Stromal cell of bone marrow (primary cell): ENCODE data around the gene ATOSB.

ENCODE experiments used
- DNase-seq: peaks from one replicate; pipeline ENCODE4 v3.0.0-alpha.2; 2012; ENCODE audit warnings: low read depth

Gene ATOSB

DNA sequence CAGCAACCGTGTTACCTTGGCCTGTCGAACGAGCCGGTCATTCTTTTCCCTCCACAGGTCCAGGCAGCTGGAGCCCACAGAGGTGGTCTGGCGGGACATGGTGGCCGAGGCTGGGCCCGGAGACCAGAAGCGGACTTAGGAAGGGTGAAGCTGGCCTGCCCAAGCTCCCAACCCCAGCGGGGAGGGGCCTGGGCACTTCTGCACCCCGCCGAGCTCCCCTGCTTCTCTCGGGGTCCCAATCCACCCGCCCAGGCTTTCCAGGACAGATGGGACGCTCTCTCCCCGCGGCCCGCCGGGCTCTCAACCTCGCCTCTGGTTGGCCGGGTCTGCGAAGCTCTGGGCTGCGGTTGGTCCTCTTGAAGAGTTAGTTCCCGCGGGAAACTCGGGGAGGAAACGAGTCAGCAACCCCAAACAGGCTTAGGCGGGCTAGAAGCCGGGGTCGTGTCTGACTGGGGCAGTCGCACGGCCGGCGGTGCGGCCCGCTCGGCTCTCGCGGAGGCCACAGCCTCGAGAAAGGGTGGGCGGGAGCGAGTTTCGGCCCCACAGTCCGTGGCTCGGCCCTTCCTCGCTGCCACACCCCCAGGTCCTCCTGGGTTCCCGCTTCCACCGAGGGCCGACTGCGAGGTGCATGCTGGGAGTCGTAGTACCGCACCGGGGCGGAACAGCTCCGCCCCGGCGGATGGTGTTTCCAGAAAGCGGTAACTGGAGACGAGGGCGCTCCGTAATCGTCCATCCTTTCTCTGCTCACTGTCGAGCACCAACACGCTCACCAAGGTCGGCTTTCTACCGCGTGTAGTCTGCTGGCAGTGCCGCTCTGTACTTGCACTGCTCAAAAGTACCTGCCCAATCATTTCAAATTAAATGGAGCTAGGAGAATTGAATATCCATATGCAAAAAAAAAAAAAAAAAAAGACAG lies 36.0 kb downstream of the ATOSB start, which contains the start of gene FANCG:
FANCG (minus strand) TSS at position 517 of the 916 bp plus-strand sequence; CDS start at position 99, 418 bp downstream.
- peak; percentile 89 for DNase-seq

DNA sequence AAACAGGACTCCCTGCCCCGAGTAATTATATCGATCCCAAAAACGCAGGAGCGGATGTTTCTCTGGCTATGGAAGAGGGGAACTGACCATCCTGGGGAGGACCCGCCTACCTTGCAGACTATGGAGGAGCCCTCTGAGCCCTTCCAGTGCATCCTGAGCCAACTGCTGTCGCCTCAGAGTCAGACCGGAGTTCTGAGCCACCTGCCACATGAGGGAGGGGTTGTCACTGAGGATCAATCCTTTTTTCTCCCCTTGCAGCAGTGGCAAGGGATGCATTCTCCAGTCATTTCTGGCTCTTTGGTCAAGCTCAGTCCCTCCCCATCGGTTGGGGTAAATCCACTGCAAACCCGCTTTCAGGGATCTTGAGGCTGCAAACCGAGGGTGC lies 36.6 kb downstream of the ATOSB start:
- no peak for DNase-seq

DNA sequence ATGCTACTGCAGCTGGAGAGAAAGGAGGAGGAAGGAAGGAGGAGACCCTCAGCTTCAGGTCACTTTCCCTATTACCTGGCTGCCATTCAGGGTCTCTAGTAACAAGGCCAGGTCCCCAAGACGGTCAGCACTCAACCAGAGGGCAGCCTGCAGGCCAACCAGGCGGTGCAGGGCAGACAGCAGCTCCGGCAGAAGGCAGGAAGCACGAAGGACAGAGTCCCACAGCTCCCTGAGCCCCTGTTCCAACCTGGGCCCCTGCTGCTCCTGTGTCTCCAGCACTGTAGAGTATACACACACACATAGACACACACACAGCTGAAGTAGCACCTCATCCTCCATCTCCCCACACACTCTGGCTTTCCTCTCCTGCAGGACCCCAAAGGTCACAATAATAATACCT lies 37.6 kb downstream of the ATOSB start:
- DNase-seq, result no peak

DNA sequence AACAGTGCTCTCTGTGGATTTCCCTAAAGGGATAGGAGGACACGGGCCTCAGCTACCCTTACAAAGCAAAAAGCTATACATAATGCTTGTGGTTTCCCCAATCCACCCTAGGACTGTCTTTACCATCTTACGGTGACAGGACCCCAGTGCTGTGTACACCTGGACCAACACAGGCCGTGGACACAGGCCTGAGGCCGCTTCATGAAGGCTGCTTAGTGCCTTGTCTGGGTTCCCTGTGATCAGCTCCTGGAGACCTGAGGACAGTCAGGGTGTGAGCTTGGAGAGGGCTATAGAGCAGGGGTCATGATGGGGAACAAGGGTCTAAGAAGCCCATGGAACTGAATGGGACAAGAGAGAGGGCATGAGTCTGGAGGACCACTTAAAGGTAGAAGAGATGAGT lies 38.8 kb downstream of the ATOSB start:
- DNase-seq, result no peak

DNA sequence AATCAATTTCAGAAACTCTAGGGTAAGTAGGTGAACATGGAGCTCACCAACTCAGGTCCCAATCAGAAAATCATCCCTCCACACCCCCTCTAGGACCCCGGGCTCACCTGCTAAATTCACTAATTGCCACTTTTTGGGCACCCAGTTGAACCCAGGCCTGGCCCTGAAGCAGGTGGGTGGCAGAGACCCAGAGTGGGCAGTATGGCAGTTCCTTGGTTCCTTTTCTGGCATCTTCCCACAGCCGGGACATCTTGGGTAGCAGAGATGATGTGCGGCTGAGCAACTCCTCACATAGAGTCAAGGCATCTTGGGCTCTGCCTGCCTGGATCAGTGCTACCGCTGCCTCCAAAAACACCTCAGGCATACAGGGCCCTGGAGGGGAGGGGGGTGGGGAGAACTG lies 40.3 kb downstream of the ATOSB start:
- no peak for DNase-seq

DNA sequence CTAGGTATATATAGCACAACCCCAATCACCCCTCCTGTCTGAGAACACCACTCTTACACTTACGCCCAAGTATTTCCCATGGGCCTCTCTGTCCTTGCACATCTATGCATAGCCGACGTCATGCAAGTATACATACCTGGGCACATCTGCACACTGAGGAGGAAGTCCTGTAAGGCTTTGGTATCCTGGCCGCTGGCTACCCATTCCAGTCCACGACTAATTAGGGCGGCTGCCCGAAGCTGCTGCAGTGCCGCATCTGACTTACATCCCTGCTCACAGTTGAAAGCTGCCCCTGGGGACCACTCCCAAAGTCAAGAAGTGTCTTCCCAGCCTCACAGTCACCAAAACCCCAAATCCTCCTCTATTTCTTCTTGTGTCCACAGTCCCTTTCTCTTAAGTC lies 40.9 kb downstream of the ATOSB start:
- no peak for DNase-seq

DNA sequence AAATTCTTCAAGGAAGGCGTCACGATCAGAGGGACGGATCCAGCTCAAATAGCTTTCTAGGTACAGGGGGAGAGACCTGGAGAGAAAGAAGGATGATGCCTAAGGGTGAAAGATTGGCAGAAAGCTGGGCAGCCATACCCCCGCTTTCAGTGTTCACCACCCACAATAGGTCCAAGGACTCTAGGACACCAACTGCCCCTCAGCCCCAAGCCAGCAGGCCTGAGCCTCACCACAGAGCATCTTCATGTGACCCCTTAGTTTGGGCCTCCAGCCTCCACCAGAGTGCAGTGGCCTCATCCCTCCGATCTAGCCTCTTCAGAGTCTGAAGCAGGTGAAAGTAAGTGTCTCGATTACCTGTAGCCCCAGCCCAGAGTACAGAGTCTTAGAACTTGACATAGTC lies 41.5 kb downstream of the ATOSB start:
- DNase-seq, result no peak

DNA sequence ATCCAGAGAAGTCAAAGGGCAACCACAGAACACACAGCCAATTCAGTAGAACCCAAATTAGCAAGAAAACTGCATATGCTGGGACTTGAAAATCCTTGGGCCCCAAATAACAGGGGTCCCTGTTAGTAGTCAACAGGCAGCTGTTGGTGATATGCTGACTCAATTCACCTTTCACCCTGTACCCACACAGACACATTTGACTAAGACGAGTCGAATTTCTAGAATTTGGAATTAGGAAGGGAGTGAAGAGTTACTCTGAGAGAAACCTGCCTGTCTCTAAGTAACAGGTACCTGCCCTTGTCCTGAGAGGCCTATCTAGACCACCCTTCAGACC lies 42.4 kb downstream of the ATOSB start:
- no peak for DNase-seq

DNA sequence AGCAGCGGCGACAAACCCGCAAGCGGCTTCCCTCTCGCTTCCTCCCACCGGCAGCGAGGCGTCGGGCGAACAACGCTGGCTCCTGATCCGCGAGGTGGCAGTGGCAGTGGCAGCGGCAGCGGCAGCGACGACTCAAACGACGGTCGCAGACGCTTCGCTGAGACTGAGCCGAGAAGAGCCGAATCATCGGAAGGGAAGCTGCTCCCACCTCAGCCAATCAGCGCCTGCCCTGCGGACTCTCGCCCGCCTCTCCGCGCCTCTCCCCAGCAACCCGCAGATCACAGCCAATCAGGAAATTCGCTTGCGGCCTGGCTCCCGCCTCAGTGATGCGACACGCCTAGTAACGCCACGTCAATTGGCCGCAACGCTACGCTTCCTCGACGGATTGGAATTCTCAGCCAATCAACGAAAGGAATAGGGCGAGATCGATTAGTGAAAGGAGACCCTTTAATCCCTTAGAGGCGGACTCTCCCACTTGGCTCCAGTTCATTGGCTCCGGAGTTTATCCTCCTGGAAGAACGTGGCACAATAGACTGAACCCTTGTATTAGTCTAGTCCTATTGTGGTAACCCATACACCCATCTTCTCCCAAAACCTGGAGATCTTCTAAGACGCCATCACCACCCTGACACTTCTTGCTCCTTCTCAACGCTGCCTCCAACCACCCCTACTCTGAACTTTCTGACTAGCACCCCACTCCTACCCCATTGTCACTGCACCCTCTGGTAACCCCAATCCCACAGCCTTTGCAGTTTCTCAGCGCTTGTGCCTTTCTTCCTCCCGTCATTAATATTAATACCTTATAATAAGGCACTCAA lies 43.0 kb downstream of the ATOSB start, which contains the start of gene VCP:
VCP (minus strand) TSS at position 165 of the 818 bp plus-strand sequence. CDS start 272 bp downstream, outside the sequence.
- peak; percentile 99 for DNase-seq

DNA sequence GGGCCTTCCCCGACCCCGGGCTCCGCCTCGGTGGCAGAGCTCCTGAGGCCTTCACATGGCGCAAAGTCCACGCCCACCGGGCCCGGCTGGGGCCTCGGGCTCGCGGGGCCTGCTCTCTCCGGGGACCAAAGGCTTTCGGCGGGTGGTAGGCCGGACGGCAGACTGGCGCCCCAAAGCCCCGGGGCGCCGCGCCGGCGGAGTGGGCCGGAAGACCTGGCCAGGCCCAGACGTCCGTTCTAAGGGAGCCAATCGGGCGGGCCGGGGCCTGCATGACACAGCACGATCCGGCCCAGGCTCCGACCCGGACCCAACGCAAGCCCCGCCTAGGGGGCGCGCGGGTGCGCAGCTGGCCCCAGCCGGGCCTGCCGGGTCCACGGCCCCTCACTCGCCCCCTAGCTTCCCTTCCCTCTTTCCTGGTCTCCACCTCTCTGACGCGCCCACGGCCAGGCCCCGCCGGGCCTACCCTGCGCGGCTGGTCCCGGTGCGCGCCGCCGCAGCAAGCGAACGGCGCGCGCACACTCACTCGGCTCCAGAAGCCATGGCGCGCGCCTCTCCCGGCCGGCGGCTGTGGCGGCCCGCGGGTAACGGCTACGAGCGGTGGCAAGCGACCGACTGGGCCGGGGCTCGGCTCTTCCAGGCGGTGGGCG lies 43.7 kb downstream of the ATOSB start:
- peak; percentile 71 for DNase-seq

DNA sequence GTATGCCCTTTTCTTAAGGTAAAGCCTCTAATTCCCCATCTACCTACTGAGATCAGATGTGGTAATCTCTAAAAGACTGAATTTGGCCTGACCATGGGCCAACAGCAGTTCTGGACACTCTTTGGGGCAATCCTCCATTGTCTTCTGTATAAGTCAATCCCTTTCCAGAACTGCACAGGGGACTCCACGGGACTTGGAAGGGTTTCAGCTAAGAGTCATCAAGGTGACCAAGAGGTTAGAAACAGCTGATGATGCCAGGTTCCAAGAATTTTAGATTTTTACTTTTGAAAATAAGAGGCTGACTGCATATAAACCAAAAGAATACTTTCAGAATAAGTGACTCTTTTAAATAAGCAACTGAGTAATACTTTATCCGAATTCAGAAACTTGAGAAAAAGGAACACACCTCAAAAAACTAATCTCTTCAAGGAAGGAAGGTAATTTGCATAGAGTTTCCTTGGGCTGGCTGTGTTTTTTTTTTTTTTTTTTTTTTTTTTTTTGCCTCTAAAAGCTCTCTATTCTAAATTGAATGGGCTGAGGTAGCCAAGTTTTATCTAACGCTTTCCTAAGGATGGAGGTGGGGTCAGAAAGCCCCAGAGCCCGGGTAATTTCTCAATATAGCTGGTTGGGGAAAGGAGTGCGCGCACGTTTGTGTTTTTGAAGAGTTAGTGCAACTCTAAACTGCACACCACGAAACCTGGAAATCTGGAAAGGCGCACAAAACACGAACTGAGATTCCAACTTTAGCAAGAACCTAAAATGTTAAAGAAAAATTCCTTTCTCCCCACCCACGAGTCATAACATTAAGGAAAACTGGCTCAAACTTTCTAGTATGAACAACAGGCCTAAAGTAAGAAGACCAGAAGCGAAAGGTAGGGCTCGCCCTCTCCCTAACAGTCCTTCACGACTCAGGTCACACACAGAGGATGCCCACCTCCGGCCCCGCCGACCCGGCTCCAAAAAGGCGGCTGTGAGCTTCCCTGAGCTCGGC lies 44.5 kb downstream of the ATOSB start:
- DNase-seq, result no peak

DNA sequence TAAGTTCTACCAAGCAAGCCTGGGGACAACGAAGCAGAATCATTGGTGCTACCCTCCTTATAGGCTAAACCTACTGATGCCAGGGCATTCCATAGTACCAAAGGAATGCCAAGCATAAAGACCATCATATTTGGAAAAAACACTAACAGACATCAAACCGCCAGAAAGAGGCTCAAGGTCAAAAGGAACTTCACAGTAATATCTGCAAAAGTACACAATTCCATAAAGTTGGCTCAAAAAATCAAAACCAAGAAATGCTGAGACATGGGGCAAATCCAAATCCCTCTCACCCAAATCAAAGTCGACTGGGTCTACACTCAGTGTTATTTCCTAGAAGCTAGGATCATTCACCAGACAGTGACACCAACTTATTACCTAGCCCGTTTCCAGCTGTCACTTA lies 46.6 kb downstream of the ATOSB start:
- DNase-seq, result no peak

DNA sequence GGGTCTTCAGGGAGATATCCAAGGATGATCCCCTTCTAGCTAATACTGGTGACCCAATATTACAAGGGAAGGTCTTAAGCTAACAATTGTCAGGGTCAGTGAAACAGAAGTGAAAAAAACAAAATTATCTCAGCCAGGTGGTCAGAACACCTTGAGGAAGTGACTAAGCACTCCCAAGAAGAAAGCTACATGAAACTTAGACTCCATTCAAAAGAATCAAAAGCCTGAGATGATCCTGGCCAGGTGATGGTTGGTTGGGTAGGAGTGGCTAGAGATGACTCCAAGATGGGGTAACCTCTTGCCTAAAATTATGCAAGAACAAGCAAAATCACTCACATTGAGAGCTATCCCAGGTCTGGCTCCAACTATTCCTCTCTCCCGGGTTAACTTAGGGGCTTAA lies 48.6 kb downstream of the ATOSB start:
- no peak for DNase-seq

DNA sequence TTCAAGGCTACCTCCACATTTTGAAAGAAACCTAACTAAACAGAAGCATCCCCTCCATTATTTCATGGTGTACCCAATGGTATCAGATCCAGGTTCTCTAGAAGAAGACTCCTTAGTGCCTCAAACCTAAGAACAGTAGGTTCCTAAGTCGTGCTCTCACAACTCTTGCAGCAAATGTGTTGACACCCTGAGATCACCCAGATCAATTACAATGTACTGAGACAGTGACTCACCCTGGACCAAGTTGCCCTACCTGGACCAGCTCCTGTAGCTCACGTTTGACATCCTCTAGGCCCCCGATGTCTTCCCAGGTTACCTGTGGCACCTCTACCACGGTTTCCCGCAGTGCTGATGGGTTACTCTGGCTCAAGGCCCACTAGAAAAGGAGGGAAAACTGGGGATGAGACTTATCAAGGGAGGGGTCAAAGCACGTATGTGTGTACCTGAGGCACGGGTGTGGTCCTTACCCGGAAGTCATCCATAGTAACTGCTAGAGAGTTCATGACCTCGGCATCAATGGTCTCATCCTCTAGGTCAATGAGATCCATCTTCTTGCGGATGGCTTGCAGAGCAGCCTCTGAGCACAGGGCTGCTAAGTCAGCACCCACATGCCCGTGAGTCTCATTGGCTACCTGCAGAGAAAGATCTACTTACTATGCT lies 55.0 kb downstream of the ATOSB start:
- no peak for DNase-seq

DNA sequence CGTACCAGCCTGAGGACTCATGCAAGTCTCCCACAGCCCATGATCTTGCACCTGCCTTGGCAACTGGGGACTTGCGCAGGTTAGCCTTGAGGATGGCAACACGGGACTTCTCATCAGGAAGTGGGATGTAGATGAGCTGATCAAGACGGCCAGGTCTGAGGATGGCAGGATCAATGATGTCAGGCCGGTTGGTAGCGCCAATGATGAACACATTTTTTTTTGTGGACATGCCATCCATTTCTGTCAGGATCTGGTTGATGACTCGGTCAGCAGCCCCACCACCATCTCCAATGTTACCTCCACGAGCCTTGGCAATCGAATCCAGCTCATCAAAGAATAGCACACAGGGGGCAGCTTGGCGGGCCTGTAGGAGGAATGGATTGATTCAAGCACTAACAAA lies 56.2 kb downstream of the ATOSB start:
- DNase-seq, result no peak

DNA sequence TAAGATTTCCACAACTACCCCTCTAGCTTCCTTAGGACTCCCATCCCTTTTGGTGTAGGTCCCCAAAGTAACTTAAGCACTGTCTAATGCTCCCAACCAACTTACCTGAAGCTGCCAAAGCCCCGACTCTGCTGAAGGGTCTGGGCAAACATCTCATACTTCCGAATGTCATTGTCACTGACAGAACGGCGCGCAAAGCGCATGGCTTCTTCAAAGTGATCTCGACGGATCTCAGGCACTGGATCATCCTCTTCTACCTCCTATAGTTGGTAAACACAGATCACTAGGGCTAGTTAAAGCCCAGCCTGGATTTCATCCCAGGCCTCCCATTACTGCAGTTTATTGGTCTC lies 58.4 kb downstream of the ATOSB start:
- no peak for DNase-seq

DNA sequence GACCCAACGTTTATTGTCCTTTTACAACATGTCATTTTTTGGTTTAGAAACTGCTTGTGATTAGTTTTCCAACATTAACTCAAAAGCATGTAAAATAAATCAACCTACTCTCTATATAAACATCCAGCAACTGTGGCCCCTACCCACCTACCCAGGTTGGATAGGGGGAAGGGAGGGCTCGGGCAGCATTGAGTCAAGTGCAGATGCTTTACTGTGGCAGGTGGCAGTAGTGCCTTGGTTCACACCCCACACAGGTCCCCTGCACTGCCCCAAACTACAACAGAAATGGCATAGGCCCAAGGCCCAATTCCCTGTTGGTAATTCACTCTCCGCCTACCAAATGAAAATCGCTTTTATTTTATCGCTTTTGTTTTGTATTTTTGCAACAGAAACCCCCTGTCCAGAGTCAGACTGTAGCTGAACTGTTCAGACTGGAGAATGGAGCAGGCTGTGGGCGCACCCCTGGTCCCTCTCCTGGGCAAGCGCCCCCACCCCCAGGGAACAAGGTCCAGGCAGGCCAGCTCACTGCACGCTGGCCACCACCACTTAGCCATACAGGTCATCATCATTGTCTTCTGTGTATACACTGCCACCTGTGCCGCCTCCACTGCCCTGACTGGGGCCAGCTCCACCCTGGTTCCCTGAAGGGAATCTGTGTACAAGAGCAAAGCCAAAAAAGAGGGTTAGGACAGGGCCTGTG lies 58.9 kb downstream of the ATOSB start:
- no peak for DNase-seq

DNA sequence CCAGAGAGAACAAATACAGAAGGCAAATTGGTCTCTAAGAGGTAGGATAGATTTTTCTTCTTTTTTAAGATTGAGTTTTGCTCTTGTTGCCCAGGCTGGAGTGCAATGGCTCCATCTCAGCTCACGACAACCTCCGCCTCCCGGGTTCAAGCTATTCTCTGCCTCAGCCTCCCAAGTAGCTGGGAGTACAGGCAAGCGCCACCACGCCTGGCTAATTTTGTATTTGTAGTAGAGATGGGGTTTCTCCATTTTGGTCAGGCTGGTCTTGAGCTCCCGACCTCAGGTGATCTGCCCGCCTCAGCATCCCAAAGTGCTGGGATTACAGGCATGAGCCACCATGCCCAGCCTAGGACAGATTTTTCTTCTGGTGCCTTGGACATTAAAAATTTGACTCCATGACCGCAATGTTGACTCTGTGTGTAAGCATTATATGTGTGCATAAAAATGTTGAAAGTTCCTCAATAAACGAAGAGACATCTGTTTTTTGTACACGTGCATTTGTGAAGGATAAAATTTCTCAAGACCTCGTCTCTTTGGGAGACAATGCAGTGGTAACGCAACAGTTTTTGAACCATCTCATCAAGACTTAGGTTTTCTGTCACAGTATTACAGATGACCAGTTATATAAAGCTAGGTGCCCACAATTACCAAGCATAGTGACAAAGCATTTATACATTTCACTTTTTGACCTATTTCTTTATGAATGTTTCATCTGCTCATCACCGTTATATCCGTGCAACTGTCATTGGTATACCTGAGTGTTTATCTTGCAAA lies 60.6 kb downstream of the ATOSB start:
- DNase-seq, result no peak

DNA sequence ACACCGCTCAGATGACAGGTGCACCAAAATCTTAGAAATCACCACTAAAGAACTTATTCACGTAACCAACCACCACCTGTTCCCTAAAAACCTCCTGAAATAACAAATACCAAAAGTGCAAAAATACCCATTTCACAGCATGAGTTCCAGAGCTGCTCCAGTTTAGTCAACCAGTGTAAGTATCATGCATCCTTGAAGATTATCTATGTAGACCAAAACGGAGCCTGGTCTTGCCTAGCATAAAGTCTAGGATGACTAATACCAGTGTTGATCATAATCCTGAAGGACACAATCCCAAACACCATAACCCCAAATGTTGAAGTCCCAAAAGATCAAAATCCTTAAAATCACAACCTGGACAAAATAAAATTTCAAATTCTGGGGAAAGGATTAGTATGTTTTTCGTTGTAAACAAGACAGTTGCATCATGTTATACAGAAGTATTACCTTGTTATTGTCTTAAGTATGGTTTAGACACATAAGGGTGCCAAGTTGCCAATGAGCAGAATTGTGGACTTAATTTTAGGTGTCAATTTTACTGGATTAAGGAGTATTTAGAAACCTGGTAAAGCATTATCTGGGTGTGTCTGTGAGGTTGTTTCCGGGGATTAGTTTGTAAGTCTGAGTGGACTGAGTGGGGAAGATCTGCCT lies 61.4 kb downstream of the ATOSB start:
- DNase-seq, result no peak
